OCI-LY1 (cell line): ENCODE data around the gene RPGRIP1L.

Experiments used
- H2AFZ ChIP-seq: fragments of 200-600 bp; sonication (generic), shearing (Covaris generic); 2 replicates; pipeline ENCODE4 v1.6.0; 2014; ENCODE audit warnings: antibody characterized with exemption, mild to moderate bottlenecking, low read length
- H3F3A ChIP-seq: fragments of 200-600 bp; sonication (generic), shearing (Covaris generic); 2 replicates; pipeline ENCODE4 v1.6.0; 2014; ENCODE audit warnings: mild to moderate bottlenecking, antibody characterized with exemption, low read length, moderate library complexity; ENCODE audit not compliant: insufficient read depth
- H3K27ac ChIP-seq: fragments of 200-600 bp; sonication (generic); 2 replicates; pipeline ENCODE4 v1.5.1; 2014; ENCODE audit warnings: low read length, mixed run types, mild to moderate bottlenecking, low read depth; ENCODE audit not compliant: poor library complexity, severe bottlenecking
- H3K27me3 ChIP-seq: fragments of 200-600 bp; sonication (generic); 2 replicates; pipeline ENCODE4 v1.6.0; 2014; ENCODE audit warnings: antibody characterized with exemption, mild to moderate bottlenecking, low read length, moderate library complexity; ENCODE audit not compliant: insufficient read depth
- H3K36me3 ChIP-seq: fragments of 200-600 bp; sonication (generic); 2 replicates; pipeline ENCODE4 v1.6.1; 2014; ENCODE audit warnings: mild to moderate bottlenecking, antibody characterized with exemption, low read length, moderate library complexity, mixed read lengths; ENCODE audit not compliant: insufficient read depth
- H3K4me1 ChIP-seq: fragments of 200-600 bp; sonication (generic); 2 replicates; pipeline ENCODE4 v1.5.1; 2014; ENCODE audit warnings: mild to moderate bottlenecking, low read length, moderate library complexity; ENCODE audit not compliant: insufficient read depth, severe bottlenecking
- H3K4me2 ChIP-seq: fragments of 200-600 bp; sonication (generic), shearing (Covaris generic); 2 replicates; pipeline ENCODE4 v1.6.1; 2014; ENCODE audit warnings: low read length
- H3K4me3 ChIP-seq: fragments of 200-600 bp; sonication (generic); 2 replicates; pipeline ENCODE4 v1.5.1; 2014; ENCODE audit warnings: low read length, low read depth, mild to moderate bottlenecking, mixed read lengths; ENCODE audit not compliant: poor library complexity, severe bottlenecking
- H3K79me2 ChIP-seq: fragments of 200-600 bp; shearing (Covaris generic); 2 replicates; pipeline ENCODE4 v1.6.1; 2016; ENCODE audit warnings: mixed run types, low read length, mixed read lengths; ENCODE audit not compliant: insufficient read depth
- H3K9ac ChIP-seq: fragments of 200-600 bp; sonication (generic), shearing (Covaris generic); 2 replicates; pipeline ENCODE4 v1.6.1; 2014; ENCODE audit warnings: mild to moderate bottlenecking, low read length, mixed read lengths
- H3K9me2 ChIP-seq: fragments of 200-600 bp; sonication (generic), shearing (Covaris generic); 2 replicates; pipeline ENCODE4 v1.6.1; 2014; ENCODE audit warnings: low read depth, mild to moderate bottlenecking, low read length, mixed read lengths
- H3K9me3 ChIP-seq: fragments of 200-600 bp; shearing (Covaris generic); 2 replicates; pipeline ENCODE4 v1.6.1; 2014; ENCODE audit warnings: low read length, mixed read lengths
- H4K20me1 ChIP-seq: fragments of 200-600 bp; sonication (generic), shearing (Covaris generic); 2 replicates; pipeline ENCODE4 v1.6.0; 2016; ENCODE audit warnings: mild to moderate bottlenecking, low read length; ENCODE audit not compliant: insufficient read depth
- CTCF ChIP-seq: fragments of 200-600 bp; sonication (generic), shearing (Covaris generic); IDR thresholded peaks from 2 replicates; pipeline ENCODE4 v1.5.1; 2017; ENCODE audit warnings: mild to moderate bottlenecking, antibody characterized with exemption, low read length, moderate library complexity, mixed read lengths
- EZH2 ChIP-seq: fragments of 200-600 bp; sonication (generic), shearing (Covaris generic); IDR thresholded peaks from 2 replicates; pipeline ENCODE4 v1.8.0; 2017; ENCODE audit warnings: borderline replicate concordance, mixed run types, mild to moderate bottlenecking, antibody characterized with exemption, low read length, moderate library complexity, mixed read lengths

RPGRIP1L gene

GRCh38 chr16:53563426-53563825 is 140.2 kb downstream of the RPGRIP1L start:
- no peaks in the 10 kb centered on the region for H3K9me2 ChIP-seq
- no peak overlapping the region for H3K9ac ChIP-seq
- H3K9me3 ChIP-seq = no peaks in the 10 kb centered on the region
- no peaks in the 10 kb centered on the region for H3F3A ChIP-seq
- no peak overlapping the region for H2AFZ ChIP-seq
- no peak overlapping the region for H3K4me3 ChIP-seq
- H3K27ac ChIP-seq = no peak overlapping the region
- no peaks in the 10 kb centered on the region for H4K20me1 ChIP-seq
- no peaks in the 10 kb centered on the region for H3K4me1 ChIP-seq
- no peaks in the 10 kb centered on the region for H3K79me2 ChIP-seq
- H3K36me3 ChIP-seq = no peaks in the 10 kb centered on the region
- TF ChIP-seq CTCF = no peak
- no peaks in the 10 kb centered on the region for H3K27me3 ChIP-seq
- H3K4me2 ChIP-seq = no peak overlapping the region

- TF ChIP-seq EZH2 (no peak), CTCF (no peak)
- no peak overlapping the region for H2AFZ ChIP-seq
- no peaks in the 10 kb centered on the region for H3F3A ChIP-seq
- no peaks in the 10 kb centered on the region for H3K9me2 ChIP-seq
- no peaks in the 10 kb centered on the region for H3K36me3 ChIP-seq
- no peaks in the 10 kb centered on the region for H3K4me1 ChIP-seq
- no peaks in the 10 kb centered on the region for H4K20me1 ChIP-seq
- H3K4me2 ChIP-seq = no peak overlapping the region
- H3K27ac ChIP-seq = no peak overlapping the region
- no peaks in the 10 kb centered on the region for H3K79me2 ChIP-seq
- H3K9me3 ChIP-seq = no peaks in the 10 kb centered on the region
- no peak overlapping the region for H3K9ac ChIP-seq
- no peak overlapping the region for H3K4me3 ChIP-seq
- H3K27me3 ChIP-seq = no peaks in the 10 kb centered on the region
Measured at GRCh38 chr16:53561101-53561888, 142.4 kb downstream of the RPGRIP1L start.

GRCh38 chr16:53559270-53559951 is 144.2 kb downstream of the RPGRIP1L start:
- TF ChIP-seq CTCF (no peak), EZH2 (no peak)
- Histone ChIP-seq H3K4me2 (no peak overlapping the region), H3K4me3 (no peak overlapping the region), H3K27ac (no peak overlapping the region), H2AFZ (no peak overlapping the region), H3K9me2 (no peaks in the 10 kb centered on the region), H3K9me3 (no peaks in the 10 kb centered on the region), H4K20me1 (no peaks in the 10 kb centered on the region), H3K4me1 (no peaks in the 10 kb centered on the region), H3K36me3 (no peaks in the 10 kb centered on the region), H3K27me3 (no peaks in the 10 kb centered on the region), H3F3A (no peaks in the 10 kb centered on the region), H3K9ac (no peak overlapping the region), H3K79me2 (no peaks in the 10 kb centered on the region)
